ENCODE results near the gene SLC27A5. TPM values are rescaled to one million over a fixed set of nuclear protein-coding genes. Genes with fewer than 3 reads are reported as not detected.

SLC27A5 gene
- total and polyA plus RNA-seq, 9 of the 15 experiments (the other 6 are each of a cell fraction or from before 2014, with no cell fraction given), result 42.2 to 318 (median 64.7) TPM

- TF ChIP-seq HOMEZ (CRISPR knock-in tag; IDR thresholded peaks at IDR 0.05) (no peak), RCOR1 (IDR thresholded peaks at IDR 0.05; ENCODE audit: borderline replicate concordance in 1 of 2, low read depth in 2 of 2, low read length in 2 of 2) (no peak; a peak in 1 of 4 replicates), ZBTB43 (CRISPR knock-in tag; IDR thresholded peaks at IDR 0.05) (no peak), FOXJ2 (tag; IDR thresholded peaks at IDR 0.05) (no peak), SMAD1 (IDR thresholded peaks at IDR 0.05; ENCODE audit: low read depth, low read length, partially characterized antibody) (peak; percentile 53), KDM5B (IDR thresholded peaks at IDR 0.05; ENCODE audit: insufficient replicate concordance, low read depth, low read length) (peak; percentile 68), STAT5B (CRISPR knock-in tag; IDR thresholded peaks at IDR 0.05) (no peak), NR4A1 (CRISPR knock-in tag; IDR thresholded peaks at IDR 0.05) (0 out of 2 replicates have a peak, but pooled peaks have one; percentile 75), NR4A1 (tag; IDR thresholded peaks at IDR 0.05) (peak; percentile 76), ZNF395 (CRISPR knock-in tag; IDR thresholded peaks at IDR 0.05) (no peak), SUPT5H (IDR thresholded peaks at IDR 0.05) (peak; percentile 81), ZNF197 (CRISPR knock-in tag; IDR thresholded peaks at IDR 0.05; ENCODE audit: low read depth) (no peak), ATF4 (CRISPR knock-in tag; IDR thresholded peaks at IDR 0.05) (0 out of 2 replicates have a peak, but pooled peaks have one; percentile 42), BHLHE40 (IDR thresholded peaks at IDR 0.05; ENCODE audit: low read length) (peak; percentile 55; the same call in 1 of the 2 replicates), PYGO2 (tag; IDR thresholded peaks at IDR 0.05) (no peak), CREBBP (IDR thresholded peaks at IDR 0.05; ENCODE audit: low read depth, low read length) (no peak), SLC30A9 (CRISPR knock-in tag; IDR thresholded peaks at IDR 0.05) (no peak), C11orf30 (IDR thresholded peaks at IDR 0.05; ENCODE audit: low read depth) (peak; percentile 97), ZKSCAN3 (CRISPR knock-in tag; IDR thresholded peaks at IDR 0.05) (no peak), HMG20A (CRISPR knock-in tag; conservative IDR thresholded peaks at IDR 0.05) (no peak), NONO (IDR thresholded peaks at IDR 0.05; ENCODE audit: low read depth in 2 of 2, low read length in 1 of 2) (peak in 1 of 2 experiments; percentile 56; a peak in 1 of 4 replicates), SMARCB1 (IDR thresholded peaks at IDR 0.05; ENCODE audit: insufficient read length, low read depth) (no peak), MXI1 (IDR thresholded peaks at IDR 0.05; ENCODE audit: low read depth, low read length) (no peak; the same call in 1 of the 2 replicates)
These were observed 12.5 kb downstream of the SLC27A5 start (continued) for GRCh38 chr19:58499021-58499927.

Measured in K562 (cell line).